K562 (cell line): Measurements from ENCODE around the gene PPP1R12C. TPM values are rescaled to one million over a fixed set of nuclear protein-coding genes. Genes with fewer than 3 reads are reported as not detected.

ENCODE experiments used
- ATAC-seq: fragments of 200-7000 bp; cut with Tn5 transposase; 3 replicates; pipeline ENCODE4 v1.9.1; 2020; ENCODE audit warnings: moderate library complexity
- BruUV-seq: library from RNA; stranded (reverse); fragments of 400-500 nt; replicated peaks from 2 replicates; lab custom pipeline; 2021; lab: Mats Ljungman, UMichigan
- CTCF ChIA-PET: fragments of 300-600 bp; formaldehyde crosslinking; extraction: SDS; loops from one replicate; lab custom pipeline; 2021; ENCODE audit warnings: low intra/inter-chr PET ratio; lab: Yijun Ruan, JAX
- POLR2A ChIA-PET: fragments of 300-600, 350-650 bp; sonication (Branson Sonifier 250); formaldehyde crosslinking; extraction: SDS; loops from one replicate; lab custom pipeline; 2021; ENCODE audit warnings: antibody characterized with exemption, inconsistent platforms; lab: Yijun Ruan, JAX
- DNase-seq, 4 experiments: peaks; one replicate each; pipeline versions ENCODE4 v3.0.0 to v3.0.0-alpha.2; 2011 to 2018; ENCODE audit warnings: low spot score in 3 of 4, mixed read lengths in 3 of 4; ENCODE audit errors: extremely low read depth in 1 of 4
- FAIRE-seq: peaks from 2 replicates; lab custom pipeline; 2011; peaks lifted over from hg19 to GRCh38; lab: Jason Lieb, UNC
- H2AFZ ChIP-seq: 2 replicates; pipeline ENCODE4 v1.6.0; 2011; ENCODE audit warnings: low read depth, low read length, control low read depth, inconsistent platforms
- H3K27ac ChIP-seq: fragments of 200-600 bp; 3 replicates; pipeline ENCODE4 v1.8.0; 2011; ENCODE audit warnings: low read depth, mild to moderate bottlenecking, control low read depth, inconsistent platforms, low read length, moderate library complexity, mixed read lengths; ENCODE audit errors: extremely low read depth
- H3K27me3 ChIP-seq, 2 experiments: fragments of 300-600 bp in 1 of 2; 2 replicates in 1 of 2; 3 replicates in 1 of 2; pipeline versions ENCODE4 v1.6.0 to v1.8.0; 2011; ENCODE audit warnings: inconsistent platforms in 2 of 2, low read length in 2 of 2, mild to moderate bottlenecking in 1 of 2, mixed read lengths in 1 of 2, moderate library complexity in 1 of 2; ENCODE audit not compliant: control insufficient read depth in 2 of 2, insufficient read depth in 2 of 2
- H3K36me3 ChIP-seq: fragments of 300-600 bp; 3 replicates; pipeline ENCODE4 v1.8.0; 2011; ENCODE audit warnings: mild to moderate bottlenecking, low read length, inconsistent platforms; ENCODE audit not compliant: control insufficient read depth, insufficient read depth
- H3K4me1 ChIP-seq, 2 experiments: fragments of 200-600 bp in 1 of 2; replicated peaks in 1 of 2; 2 replicates in 1 of 2; 3 replicates in 1 of 2; pipeline versions ENCODE4 v1.5.1 to v1.8.0; 2011; ENCODE audit warnings: inconsistent platforms in 2 of 2, low read length in 2 of 2, mild to moderate bottlenecking in 1 of 2, mixed read lengths in 1 of 2, moderate library complexity in 1 of 2; ENCODE audit not compliant: control insufficient read depth in 2 of 2, insufficient read depth in 2 of 2
- H3K4me2 ChIP-seq: 2 replicates; pipeline ENCODE4 v1.6.1; 2011; ENCODE audit warnings: low read length, control low read depth, inconsistent platforms, mixed read lengths; ENCODE audit not compliant: insufficient read depth
- H3K4me3 ChIP-seq: fragments of 200-600 bp; sonication (generic), shearing (Covaris generic); 2 replicates; pipeline ENCODE4 v1.5.1; 2016; ENCODE audit warnings: control low read depth, inconsistent platforms
- H3K79me2 ChIP-seq: fragments of 200-600 bp; 3 replicates; pipeline ENCODE4 v1.8.0; 2011; ENCODE audit warnings: low read length, inconsistent platforms; ENCODE audit not compliant: control insufficient read depth, insufficient read depth
- H3K9ac ChIP-seq, 2 experiments: 2 replicates each; pipeline versions ENCODE4 v1.6.0 to v1.6.1; 2011; ENCODE audit warnings: low read depth in 2 of 2, low read length in 2 of 2, control low read depth in 1 of 2, inconsistent platforms in 1 of 2, mild to moderate bottlenecking in 1 of 2, mixed read lengths in 1 of 2; ENCODE audit not compliant: insufficient read depth in 1 of 2
- H3K9me1 ChIP-seq: one replicate; pipeline ENCODE4 v1.6.0; 2011; ENCODE audit warnings: inconsistent platforms, mild to moderate bottlenecking, low read length, moderate library complexity; ENCODE audit not compliant: control insufficient read depth, insufficient read depth
- H3K9me3 ChIP-seq: replicated peaks from 2 replicates; pipeline ENCODE4 v1.5.1; 2011; ENCODE audit warnings: low read depth, low read length, inconsistent platforms; ENCODE audit not compliant: control insufficient read depth, insufficient read depth
- H4K20me1 ChIP-seq: replicated peaks from 2 replicates; pipeline ENCODE4 v1.6.1; 2011; ENCODE audit warnings: low read length, inconsistent platforms, mixed read lengths; ENCODE audit not compliant: control insufficient read depth, insufficient read depth
- CBX3 ChIP-seq, 2 experiments: IDR thresholded peaks; 1 replicate in 1 of 2; 2 replicates in 1 of 2; pipeline ENCODE4 v1.6.1; 2012; ENCODE audit warnings: inconsistent platforms in 2 of 2, low read length in 2 of 2, borderline replicate concordance in 1 of 2, control low read depth in 1 of 2
- EP400 ChIP-seq: fragments of 450-650 bp; IDR thresholded peaks from 2 replicates; pipeline ENCODE4 v1.6.1; 2017; ENCODE audit warnings: antibody characterized with exemption, mild to moderate bottlenecking, moderate library complexity
- HDAC1 ChIP-seq, 2 experiments: fragments of 450-650 bp; IDR thresholded peaks; 2 replicates each; pipeline ENCODE4 v1.6.1; 2016 to 2017; ENCODE audit warnings: inconsistent platforms in 1 of 2, mild to moderate bottlenecking in 1 of 2, moderate library complexity in 1 of 2
- MCM3 ChIP-seq: fragments of 450-650 bp; IDR thresholded peaks from 2 replicates; pipeline ENCODE4 v1.6.1; 2016
- POLR2AphosphoS5 ChIP-seq: IDR thresholded peaks from 2 replicates; pipeline ENCODE4 v1.6.1; 2011; ENCODE audit warnings: mild to moderate bottlenecking, low read depth, low read length, moderate library complexity; ENCODE audit not compliant: control insufficient read depth, insufficient read depth
- SIN3A ChIP-seq, 2 experiments: fragments of 150-350 bp in 1 of 2; IDR thresholded peaks; 2 replicates each; pipeline ENCODE4 v1.6.1; 2011 to 2016; ENCODE audit warnings: borderline replicate concordance in 2 of 2, low read depth in 2 of 2, low read length in 2 of 2, mild to moderate bottlenecking in 2 of 2, moderate library complexity in 2 of 2; ENCODE audit not compliant: control insufficient read depth in 1 of 2
- ZKSCAN1 ChIP-seq: fragments of 150-350 bp; IDR thresholded peaks from 2 replicates; pipeline ENCODE4 v1.6.1; 2016; ENCODE audit warnings: low read depth, low read length
- ZNF174 ChIP-seq: fragments of 250-450 bp; sonication (Bioruptor Pico); IDR thresholded peaks from 2 replicates; pipeline ENCODE4 v1.4.0; 2020; ENCODE audit warnings: mild to moderate bottlenecking
- ZNF717 ChIP-seq: fragments of 250-450 bp; sonication (Bioruptor Pico); IDR thresholded peaks from 2 replicates; pipeline ENCODE4 v1.5.0; 2021
- WGBS: fragments of 100-300 bp; shearing (Covaris generic); methylation state at CpG from one replicate; pipeline ENCODE4 v1.1.6; 2016; ENCODE audit warnings: low coverage, mixed read lengths; ENCODE audit not compliant: insufficient coverage; ENCODE audit errors: missing lambda C conversion rate; 5-methylcytosine and 5-hydroxymethylcytosine counted together
- in situ Hi-C: fragments of 300-500 bp; cut with MboI; formaldehyde crosslinking; loops from 4 replicates; pipeline ENCODE4 v1.15.0; 2018; ENCODE audit warnings: inconsistent platforms, mixed read lengths
- intact Hi-C: fragments of 100-400 bp; cut with micrococcal nuclease; formaldehyde crosslinking; loops from 2 replicates; pipeline ENCODE4 v1.14.2; 2022
- polyA plus RNA-seq, 8 experiments: library from polyadenylated mRNA; depleted of rRNA in 4 of 8; stranded (reverse) in 5 of 8; unstranded in 3 of 8; fragments of >200 nt; fragmentation: Nextera tagmentation in 2 of 8; fragmentation: Illumina TruSeq in 1 of 8; extraction: Ambion mirVana in 2 of 8; extraction: Trizol in 1 of 8; gene quantifications; 2 replicates each; pipeline versions ENCODE4 v1.2.1 to v1.2.3, GENCODE V29; 2011 to 2014; ENCODE audit warnings: inconsistent platforms in 1 of 8, missing spikeins in 1 of 8
- total RNA-seq, 7 experiments: library from RNA; depleted of rRNA in 6 of 7; stranded (reverse); fragments of >200 nt in 6 of 7; fragmentation: Illumina TruSeq in 2 of 7; extraction: Trizol in 2 of 7; gene quantifications; 2 replicates each; pipeline versions ENCODE4 v1.2.1 to v1.2.3, GENCODE V29; 2011 to 2021; ENCODE audit warnings: low replicate concordance in 1 of 7
- TF ChIP-seq, protein P1 (sequence below): fragments of 250-450 bp; sonication (Bioruptor Pico); IDR thresholded peaks from 2 replicates; pipeline ENCODE4 v1.6.1; 2021; ENCODE audit warnings: mild to moderate bottlenecking
- TF ChIP-seq, protein P2 (sequence below), 3 experiments: fragments of 200-800 bp in 1 of 3; fragments of 250-450 bp in 1 of 3; fragments of 450-650 bp in 1 of 3; sonication (Bioruptor Pico) in 1 of 3; sonication (Bioruptor generic) in 1 of 3; formaldehyde crosslinking in 1 of 3; IDR thresholded peaks; 2 replicates each; pipeline versions ENCODE4 v1.6.1 to v1.8.0; 2016 to 2022; ENCODE audit warnings: mild to moderate bottlenecking in 2 of 3, missing genetic modification characterization in 2 of 3, missing compliant biosample characterization in 1 of 3, moderate library complexity in 1 of 3
- TF ChIP-seq, protein P3 (sequence below): sonication (generic); formaldehyde crosslinking; IDR thresholded peaks from 2 replicates; pipeline ENCODE4 v1.8.0; 2022; ENCODE audit warnings: missing genetic modification reagents, mild to moderate bottlenecking, borderline replicate concordance

PPP1R12C gene
- total and polyA plus RNA-seq, 9 of the 15 experiments (the other 6 are each of a cell fraction or from before 2014, with no cell fraction given), result 1.8 to 136 (median 33.7) TPM

DNA sequence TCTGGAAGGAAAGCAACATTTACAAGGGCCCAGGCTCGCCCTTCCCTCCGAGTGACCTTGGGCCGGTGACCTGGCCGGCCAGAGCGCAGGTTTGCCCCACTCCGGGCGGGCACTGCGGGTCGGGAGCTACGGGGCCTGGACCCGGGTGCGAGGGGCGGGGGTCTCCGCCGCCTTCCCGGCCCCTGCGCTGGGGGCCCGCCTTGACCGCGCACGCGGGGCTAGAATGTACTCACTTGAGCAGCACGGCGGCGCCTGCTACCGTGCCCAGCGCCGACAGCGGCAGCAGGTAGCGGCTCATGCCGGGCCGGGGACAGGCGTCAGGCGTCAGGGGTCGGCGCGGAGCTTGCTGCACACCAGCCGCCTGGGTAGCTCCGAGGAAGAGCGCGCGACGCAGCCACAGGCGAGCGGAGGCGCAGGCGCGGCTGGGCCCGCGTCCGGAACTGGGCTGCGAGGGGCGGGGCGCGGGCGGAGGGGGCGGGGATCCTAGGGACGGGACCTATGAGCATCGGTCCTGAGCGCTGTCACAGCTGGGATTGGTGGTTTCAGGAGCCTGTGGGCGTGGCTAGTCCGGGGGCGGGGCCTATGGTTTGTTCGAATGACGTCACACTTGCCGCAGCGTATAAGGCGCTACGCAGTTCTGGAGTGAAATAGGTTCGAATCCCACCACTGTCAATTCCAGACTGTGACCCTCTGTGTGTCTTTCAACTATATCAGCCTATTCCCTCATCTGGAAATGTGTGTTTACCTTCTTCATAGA is 54.5 kb downstream of the PPP1R12C start, which contains the start of gene RDH13:
Gene RDH13 (minus strand): TSS at position 414 of the 757 bp plus-strand sequence. CDS start 116 bp downstream, at position 298.
- in situ Hi-C loops, result no loop called here
- DNase-seq (peak; percentile 98 to 99 (median 98)), ATAC-seq (peak; percentile 99), FAIRE-seq (peak; percentile 99)
- ChIA-PET CTCF (no interaction called here), POLR2A (interaction anchor here (0.5 to 1.5 kb wide), 13 partner anchors 10 to 650 kb away, joined by 3 to 7 read pairs (median 4); partner anchors contain the start of genes GP6, TNNI3 and UBE2S)
- H2AFZ ChIP-seq, result peak within 1 kb of the TSS; percentile 56
- peaks cover 8% of the 10 kb centered on the region in 2 experiments; a peak in 3 of 5 replicates for H3K27me3 ChIP-seq
- peaks cover 3 to 19% of the 10 kb centered on the region in 2 experiments; a peak in 4 of 5 replicates for H3K4me1 ChIP-seq
- peak within 1 kb of the TSS; percentile 88 for H3K27ac ChIP-seq
- H3K9me3 ChIP-seq, result no peaks in the 10 kb centered on the region
- peak within 1 kb of the TSS; percentile 97 for H3K4me3 ChIP-seq
- H3K9me1 ChIP-seq, result no peaks in the 10 kb centered on the region
- H4K20me1 ChIP-seq, result 0 out of 2 replicates have a peak, but pooled peaks cover 4% of the 10 kb centered on the region
- no TSS peak for BruUV-seq
- H3K4me2 ChIP-seq, result peak within 1 kb of the TSS; percentile 95
- intact Hi-C loops, result no loop called here
- H3K9ac ChIP-seq, result peak within 1 kb of the TSS; percentile 87 to 98
- 0% methylated on average over 51 of the region's 70 CpGs for WGBS
- H3K36me3 ChIP-seq, result peaks cover 35% of the 10 kb centered on the region; the same call in 2 of the 3 replicates
- peaks cover 41% of the 10 kb centered on the region for H3K79me2 ChIP-seq
- TF ChIP-seq HDAC1 (IDR thresholded peaks at IDR 0.05) (peak in 1 of 2 experiments; percentile 9; a peak in 1 of 4 replicates), ZKSCAN1 (0 out of 2 replicates have a peak, but pooled peaks have one; percentile 12), ZNF717 (CRISPR knock-in tag) (no peak), POLR2AphosphoS5 (peak; percentile 39; the same call in 1 of the 2 replicates), SIN3A (IDR thresholded peaks at IDR 0.05; ENCODE audit: borderline replicate concordance in 2 of 2, control insufficient read depth in 1 of 2, low read depth in 2 of 2, low read length in 2 of 2) (peak; percentile 53 to 77; a peak in 2 of 4 replicates), EP400 (peak; percentile 23; the same call in 1 of the 2 replicates), ZNF174 (no peak), MCM3 (no peak), CBX3 (IDR thresholded peaks at IDR 0.05; ENCODE audit: borderline replicate concordance in 1 of 2, low read length in 2 of 2) (peak in 1 of 2 experiments; percentile 69; a peak in 1 of 3 replicates)
- TF ChIP-seq, protein P1, sequence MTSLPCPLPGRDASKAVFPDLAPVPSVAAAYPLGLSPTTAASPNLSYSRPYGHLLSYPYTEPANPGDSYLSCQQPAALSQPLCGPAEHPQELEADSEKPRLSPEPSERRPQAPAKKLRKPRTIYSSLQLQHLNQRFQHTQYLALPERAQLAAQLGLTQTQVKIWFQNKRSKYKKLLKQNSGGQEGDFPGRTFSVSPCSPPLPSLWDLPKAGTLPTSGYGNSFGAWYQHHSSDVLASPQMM (CRISPR knock-in tag), result no peak
- TF ChIP-seq, protein P2, sequence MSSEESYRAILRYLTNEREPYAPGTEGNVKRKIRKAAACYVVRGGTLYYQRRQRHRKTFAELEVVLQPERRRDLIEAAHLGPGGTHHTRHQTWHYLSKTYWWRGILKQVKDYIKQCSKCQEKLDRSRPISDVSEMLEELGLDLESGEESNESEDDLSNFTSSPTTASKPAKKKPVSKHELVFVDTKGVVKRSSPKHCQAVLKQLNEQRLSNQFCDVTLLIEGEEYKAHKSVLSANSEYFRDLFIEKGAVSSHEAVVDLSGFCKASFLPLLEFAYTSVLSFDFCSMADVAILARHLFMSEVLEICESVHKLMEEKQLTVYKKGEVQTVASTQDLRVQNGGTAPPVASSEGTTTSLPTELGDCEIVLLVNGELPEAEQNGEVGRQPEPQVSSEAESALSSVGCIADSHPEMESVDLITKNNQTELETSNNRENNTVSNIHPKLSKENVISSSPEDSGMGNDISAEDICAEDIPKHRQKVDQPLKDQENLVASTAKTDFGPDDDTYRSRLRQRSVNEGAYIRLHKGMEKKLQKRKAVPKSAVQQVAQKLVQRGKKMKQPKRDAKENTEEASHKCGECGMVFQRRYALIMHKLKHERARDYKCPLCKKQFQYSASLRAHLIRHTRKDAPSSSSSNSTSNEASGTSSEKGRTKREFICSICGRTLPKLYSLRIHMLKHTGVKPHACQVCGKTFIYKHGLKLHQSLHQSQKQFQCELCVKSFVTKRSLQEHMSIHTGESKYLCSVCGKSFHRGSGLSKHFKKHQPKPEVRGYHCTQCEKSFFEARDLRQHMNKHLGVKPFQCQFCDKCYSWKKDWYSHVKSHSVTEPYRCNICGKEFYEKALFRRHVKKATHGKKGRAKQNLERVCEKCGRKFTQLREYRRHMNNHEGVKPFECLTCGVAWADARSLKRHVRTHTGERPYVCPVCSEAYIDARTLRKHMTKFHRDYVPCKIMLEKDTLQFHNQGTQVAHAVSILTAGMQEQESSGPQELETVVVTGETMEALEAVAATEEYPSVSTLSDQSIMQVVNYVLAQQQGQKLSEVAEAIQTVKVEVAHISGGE (CRISPR knock-in tag; IDR thresholded peaks at IDR 0.05), result peak in 1 of 3 experiments; percentile 56; a peak in 1 of 6 replicates
- TF ChIP-seq, protein P3, sequence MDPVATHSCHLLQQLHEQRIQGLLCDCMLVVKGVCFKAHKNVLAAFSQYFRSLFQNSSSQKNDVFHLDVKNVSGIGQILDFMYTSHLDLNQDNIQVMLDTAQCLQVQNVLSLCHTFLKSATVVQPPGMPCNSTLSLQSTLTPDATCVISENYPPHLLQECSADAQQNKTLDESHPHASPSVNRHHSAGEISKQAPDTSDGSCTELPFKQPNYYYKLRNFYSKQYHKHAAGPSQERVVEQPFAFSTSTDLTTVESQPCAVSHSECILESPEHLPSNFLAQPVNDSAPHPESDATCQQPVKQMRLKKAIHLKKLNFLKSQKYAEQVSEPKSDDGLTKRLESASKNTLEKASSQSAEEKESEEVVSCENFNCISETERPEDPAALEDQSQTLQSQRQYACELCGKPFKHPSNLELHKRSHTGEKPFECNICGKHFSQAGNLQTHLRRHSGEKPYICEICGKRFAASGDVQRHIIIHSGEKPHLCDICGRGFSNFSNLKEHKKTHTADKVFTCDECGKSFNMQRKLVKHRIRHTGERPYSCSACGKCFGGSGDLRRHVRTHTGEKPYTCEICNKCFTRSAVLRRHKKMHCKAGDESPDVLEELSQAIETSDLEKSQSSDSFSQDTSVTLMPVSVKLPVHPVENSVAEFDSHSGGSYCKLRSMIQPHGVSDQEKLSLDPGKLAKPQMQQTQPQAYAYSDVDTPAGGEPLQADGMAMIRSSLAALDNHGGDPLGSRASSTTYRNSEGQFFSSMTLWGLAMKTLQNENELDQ (CRISPR knock-in tag), result peak; percentile 50; the same call in 1 of the 2 replicates
